CD4-positive, alpha-beta T cell treated with Interleukin-17A for 1 hour (primary cell): ENCODE data around the gene RPLP1.

Experiments used
- DNase-seq: peaks from one replicate; pipeline ENCODE4 v3.0.0-alpha.2; 2020

The RPLP1 gene

GRCh38 chr15:69472046-69472445, 19.4 kb downstream of the RPLP1 start:
- DNase-seq, result no peak

DNA sequence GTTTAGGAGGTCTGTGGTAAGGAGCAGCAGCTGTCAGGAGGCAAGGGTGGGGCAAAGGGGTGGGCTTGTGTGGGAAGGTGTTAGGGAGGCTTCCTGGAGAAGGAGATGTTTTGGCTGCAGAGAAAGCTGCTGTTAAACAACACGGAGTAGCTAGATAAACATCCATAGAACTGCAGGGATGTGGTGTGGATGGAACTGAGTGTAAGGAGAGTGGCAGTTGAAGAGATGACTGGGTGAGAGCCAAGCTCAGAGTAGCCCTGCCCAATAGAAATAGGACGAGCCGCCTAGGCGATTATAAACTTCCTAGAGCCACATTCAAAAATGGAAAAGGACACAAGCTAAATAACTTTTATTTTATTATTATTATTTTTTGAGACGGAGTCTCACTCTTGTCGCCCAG, 19.9 kb downstream of the RPLP1 start:
- DNase-seq, result no peak

DNA sequence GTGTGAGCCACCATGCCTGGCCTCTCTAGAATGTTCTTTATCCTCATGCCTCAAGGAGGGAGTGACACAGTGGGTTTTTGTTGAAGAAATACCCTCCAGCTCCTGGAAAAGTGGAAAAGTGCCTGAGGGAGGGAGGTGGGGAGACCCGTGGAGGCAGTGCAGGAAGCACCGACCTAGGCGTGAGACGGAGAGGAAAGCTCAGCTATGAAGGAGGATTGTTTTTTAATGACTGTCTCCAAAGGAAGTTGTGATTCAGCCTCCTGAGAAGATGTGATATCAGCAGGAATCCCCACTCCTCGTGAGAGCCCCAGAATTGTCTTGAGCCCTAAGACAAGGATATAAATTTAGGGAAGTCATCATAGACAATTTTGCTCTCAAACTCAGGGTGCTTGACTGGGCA, 21.7 kb downstream of the RPLP1 start:
- no peak for DNase-seq

GRCh38 chr15:69474846-69475455, 22.3 kb downstream of the RPLP1 start:
- no peak for DNase-seq

- peak; percentile 76 for DNase-seq
These were observed 23.2 kb downstream of the RPLP1 start for GRCh38 chr15:69475769-69476358.

- no peak for DNase-seq
These were observed 24.3 kb downstream of the RPLP1 start for GRCh38 chr15:69476704-69477473.

DNA sequence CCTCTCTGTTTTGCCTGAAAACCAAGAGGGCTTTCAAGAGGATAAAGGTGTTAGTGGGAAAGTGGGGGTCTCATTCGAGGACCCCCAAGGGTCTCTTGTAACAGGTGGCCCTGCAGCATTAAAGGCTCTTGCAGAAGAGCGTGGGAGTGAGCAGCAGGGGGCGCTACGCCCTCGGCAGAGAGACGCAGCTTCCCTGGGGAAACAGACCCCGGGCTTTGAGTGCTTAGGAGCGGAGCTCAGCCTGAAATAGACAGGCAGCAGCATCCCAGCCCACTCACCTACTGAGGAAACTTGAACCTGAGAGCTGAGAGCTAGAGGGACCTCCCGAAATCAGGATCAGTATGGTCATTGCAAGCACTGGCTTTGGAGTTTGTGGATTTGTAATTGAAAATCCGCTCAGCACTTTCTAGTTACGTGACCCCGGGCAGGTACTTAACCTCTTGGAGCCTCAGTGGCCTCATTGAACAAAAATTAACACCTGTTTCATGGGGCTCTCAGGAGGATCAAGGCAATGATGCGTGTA, 25.7 kb downstream of the RPLP1 start:
- peak; percentile 45 for DNase-seq

GRCh38 chr15:69479081-69479480, 26.5 kb downstream of the RPLP1 start:
- DNase-seq, result no peak

DNA sequence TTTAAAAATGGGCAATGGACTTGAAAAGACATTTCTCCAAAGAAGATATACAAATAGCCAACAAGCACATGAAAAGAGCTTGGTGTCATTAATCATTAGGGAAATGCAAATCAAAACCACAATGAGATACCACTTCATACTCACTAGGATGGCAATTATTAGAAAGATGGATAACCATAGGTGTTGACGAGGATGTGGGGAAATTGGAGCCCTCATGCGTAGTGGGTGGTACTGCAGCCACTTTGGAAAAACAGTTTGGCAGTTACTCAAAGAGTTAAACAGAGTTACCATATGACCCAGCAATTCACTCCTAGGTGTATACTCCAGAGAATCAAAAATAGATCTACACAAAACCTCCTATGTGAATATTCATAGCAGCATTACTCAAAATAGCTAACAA, 27.4 kb downstream of the RPLP1 start:
- no peak for DNase-seq

GRCh38 chr15:69480932-69481331, 28.3 kb downstream of the RPLP1 start:
- DNase-seq, result no peak

DNA sequence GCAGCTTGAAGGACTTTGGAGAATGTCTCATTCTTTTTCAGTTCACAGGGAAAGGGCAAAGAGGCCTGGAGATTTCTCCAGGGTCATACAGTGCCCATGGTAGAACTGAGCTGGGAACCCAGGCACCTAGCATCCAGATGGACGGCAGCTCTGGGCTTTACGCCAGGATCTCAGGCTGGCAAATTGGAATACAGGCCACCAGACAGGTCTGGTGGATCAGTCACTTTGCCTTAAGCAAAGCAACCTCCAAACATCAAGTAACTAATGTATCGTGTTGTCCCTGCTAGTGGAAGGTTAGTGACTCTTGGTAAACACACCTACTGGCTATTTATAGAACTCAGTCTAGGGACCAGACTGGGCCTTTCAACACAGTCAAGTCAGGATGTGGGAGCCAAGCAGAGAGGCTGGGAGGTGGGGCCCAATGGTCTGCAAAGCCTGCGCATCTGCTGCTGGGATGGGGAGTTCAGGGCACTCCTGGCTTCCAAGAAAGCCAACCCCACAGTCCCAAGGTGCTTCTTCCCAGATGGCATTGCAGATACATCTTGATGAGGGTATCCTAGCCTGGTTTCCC, 30.2 kb downstream of the RPLP1 start:
- no peak for DNase-seq

DNA sequence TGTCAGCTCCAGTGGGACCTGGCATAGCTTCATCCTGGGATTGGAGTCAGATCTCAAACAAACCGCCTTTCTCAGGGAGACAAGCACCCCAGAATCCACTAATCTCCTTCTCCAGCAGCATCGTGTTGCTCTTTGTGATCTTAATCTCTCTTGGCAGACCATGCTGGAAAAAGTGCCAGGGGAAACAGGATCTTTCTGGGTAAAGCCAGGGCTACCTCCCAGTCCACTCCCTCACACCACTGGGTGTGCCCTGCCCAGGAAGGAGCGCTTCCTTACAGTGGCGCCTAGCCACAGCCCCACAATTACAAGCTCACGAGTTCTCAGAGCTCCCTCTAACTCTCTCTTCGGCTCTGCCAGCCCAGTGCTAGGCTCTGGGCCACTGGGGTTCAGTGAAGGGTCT, 32.2 kb downstream of the RPLP1 start:
- no peak for DNase-seq

- no peak for DNase-seq
These were observed 34.0 kb downstream of the RPLP1 start for GRCh38 chr15:69486481-69487110.

DNA sequence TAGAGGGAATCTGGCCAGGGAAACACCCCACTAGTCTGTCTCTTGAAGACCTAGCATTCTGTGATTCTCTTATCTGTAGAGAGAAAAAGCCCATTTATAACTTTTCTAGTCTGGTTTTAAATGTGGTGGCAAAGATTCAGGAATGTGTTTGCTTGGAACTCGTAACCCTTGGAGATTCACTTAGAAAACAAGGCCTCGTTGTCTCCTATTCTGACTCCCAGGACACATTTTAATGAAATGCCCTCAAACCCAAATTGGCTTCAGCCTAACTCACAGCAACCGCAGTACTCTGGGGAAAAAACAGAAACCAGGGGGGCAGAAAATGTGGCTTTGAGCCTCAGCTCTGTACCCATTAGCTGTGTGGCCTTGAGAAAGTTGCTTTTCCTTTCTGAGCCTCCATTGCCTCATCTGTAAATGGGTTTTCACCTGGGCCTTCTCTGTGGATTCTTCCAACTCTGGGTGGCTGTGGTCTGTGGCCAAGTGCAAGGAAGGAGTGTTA, 36.5 kb downstream of the RPLP1 start:
- DNase-seq, result no peak

- DNase-seq, result no peak
These were observed 37.9 kb downstream of the RPLP1 start for GRCh38 chr15:69490356-69491037.

DNA sequence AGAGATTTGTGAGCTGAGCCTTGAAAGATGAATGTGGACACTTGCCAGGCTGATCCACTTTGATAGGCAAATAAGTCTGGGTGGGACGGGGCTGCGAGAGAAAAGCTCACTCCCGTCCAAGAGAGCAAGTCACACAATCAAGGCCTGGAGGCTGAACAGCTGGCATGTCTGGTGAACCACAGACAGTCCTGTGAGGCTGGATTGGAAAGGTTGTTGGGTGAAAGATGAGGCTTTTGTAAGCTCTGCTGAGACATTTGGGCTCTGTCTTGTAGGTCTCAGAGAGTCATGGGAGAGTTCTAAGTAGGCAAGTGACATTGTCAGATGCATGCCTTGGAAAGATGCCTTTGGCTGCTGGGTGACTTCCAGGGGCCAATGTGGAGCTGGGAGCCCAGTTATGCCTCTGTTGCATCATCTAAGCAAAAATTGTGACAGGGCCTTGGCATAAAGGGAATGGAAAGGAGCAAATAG, 38.5 kb downstream of the RPLP1 start:
- DNase-seq, result no peak

DNA sequence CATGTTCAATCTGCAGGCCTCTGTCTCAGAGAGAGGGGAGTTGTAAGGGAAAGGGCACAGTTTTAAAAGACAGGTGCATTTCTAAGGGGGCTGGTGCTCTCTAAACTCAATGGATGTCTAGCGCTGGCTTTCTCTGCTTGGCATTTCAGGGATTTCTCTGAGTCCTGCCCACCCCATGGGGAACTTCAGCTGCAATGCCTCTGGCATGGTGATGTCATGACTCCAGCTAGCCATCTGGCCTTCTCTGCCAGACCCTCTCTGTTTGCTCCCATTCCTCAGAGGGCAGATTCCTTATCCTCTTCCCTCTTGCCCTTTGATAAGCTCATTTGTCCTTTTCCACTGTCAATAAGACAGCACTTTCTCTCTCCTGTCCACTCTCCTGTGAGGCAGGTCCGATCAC, 40.8 kb downstream of the RPLP1 start:
- no peak for DNase-seq

GRCh38 chr15:69496001-69496400, 43.4 kb downstream of the RPLP1 start:
- no peak for DNase-seq

DNA sequence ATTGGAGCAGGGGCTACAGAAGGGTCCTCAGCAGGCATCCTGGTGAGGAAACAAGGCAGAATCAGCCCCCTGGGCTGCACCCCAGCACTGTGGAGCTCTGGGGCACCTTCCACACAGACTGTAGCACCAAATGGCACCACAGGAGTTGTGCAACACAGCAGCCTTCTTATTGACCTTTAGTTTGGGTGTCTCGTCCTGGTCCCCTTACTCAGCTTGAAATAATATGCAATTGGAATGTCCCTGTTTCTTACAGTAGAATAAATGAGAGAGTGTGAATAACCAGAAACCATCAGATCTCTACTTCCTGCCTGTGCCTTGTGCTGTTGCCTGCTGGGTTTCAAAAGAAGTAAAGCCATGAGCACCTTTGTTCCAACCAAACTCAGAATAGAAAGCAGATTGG, 44.5 kb downstream of the RPLP1 start:
- no peak for DNase-seq

DNA sequence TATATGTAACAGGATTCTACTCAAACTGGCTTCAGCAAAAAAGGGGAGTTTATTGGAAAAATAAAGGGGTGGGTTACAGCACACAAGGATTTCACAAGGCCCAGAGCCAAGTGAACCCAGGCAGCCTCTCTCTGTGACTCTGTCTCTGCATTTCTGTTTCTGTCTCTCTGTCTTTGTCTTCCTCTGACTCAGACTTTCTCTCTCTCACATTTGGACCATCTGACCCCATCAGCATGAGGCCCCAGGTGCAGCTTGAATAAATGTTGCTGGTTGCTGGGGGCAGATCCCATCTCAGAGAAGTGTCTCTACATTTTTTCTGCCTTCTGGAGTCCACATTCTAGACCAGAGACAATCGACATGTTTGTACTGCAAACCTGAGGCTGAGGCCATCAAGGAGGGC, 45.0 kb downstream of the RPLP1 start:
- DNase-seq, result no peak

GRCh38 chr15:69498282-69498681, 45.7 kb downstream of the RPLP1 start:
- DNase-seq, result no peak

GRCh38 chr15:69498987-69499386, 46.4 kb downstream of the RPLP1 start:
- DNase-seq, result no peak
